Activated naive CD4-positive, alpha-beta T cell treated with anti-CD3 and anti-CD28 coated beads, Interleukin-2, amount 50 U/mL, for 72 hours (primary cell): ENCODE measurements around the gene RETREG2. TPM values are rescaled to one million over a fixed set of nuclear protein-coding genes. Genes with fewer than 3 reads are reported as not detected.
"Not testable (repeated sequence)": the region's sequence is repeated elsewhere in the genome, so short reads cannot be mapped to it uniquely, and the experiment has no call there.

Experiments
- ATAC-seq, 2 donors: fragments of 150-1000 bp; cut with Tn5 transposase; 2 replicates each; pipeline ENCODE4 v1.10.0; 2021; ENCODE audit warnings: mild to moderate bottlenecking in 2 of 2, moderate library complexity in 2 of 2
- DNase-seq, 2 donors: peaks; one replicate each; pipeline ENCODE4 v3.0.0; 2021 to 2022; ENCODE audit warnings: low spot score in 2 of 2
- H3K27ac Mint-ChIP-seq, 2 donors: one replicate each; pipeline ENCODE4 v1.8.0; 2022; ENCODE audit warnings: mild to moderate bottlenecking in 2 of 2, mixed read lengths in 2 of 2
- H3K36me3 Mint-ChIP-seq, 2 donors: one replicate each; pipeline ENCODE4 v1.8.0; 2022; ENCODE audit warnings: mixed read lengths in 2 of 2
- H3K9me3 Mint-ChIP-seq, 2 donors: one replicate each; pipeline ENCODE4 v1.8.0; 2022; ENCODE audit warnings: mixed read lengths in 2 of 2
- total RNA-seq, 2 donors: library from RNA; stranded (reverse); gene quantifications; one replicate each; pipeline ENCODE4 v1.2.3, GENCODE V29; 2022

RETREG2 gene
- total RNA-seq, 2 donors from 2014 or later: 93.0 to 120 TPM

DNA sequence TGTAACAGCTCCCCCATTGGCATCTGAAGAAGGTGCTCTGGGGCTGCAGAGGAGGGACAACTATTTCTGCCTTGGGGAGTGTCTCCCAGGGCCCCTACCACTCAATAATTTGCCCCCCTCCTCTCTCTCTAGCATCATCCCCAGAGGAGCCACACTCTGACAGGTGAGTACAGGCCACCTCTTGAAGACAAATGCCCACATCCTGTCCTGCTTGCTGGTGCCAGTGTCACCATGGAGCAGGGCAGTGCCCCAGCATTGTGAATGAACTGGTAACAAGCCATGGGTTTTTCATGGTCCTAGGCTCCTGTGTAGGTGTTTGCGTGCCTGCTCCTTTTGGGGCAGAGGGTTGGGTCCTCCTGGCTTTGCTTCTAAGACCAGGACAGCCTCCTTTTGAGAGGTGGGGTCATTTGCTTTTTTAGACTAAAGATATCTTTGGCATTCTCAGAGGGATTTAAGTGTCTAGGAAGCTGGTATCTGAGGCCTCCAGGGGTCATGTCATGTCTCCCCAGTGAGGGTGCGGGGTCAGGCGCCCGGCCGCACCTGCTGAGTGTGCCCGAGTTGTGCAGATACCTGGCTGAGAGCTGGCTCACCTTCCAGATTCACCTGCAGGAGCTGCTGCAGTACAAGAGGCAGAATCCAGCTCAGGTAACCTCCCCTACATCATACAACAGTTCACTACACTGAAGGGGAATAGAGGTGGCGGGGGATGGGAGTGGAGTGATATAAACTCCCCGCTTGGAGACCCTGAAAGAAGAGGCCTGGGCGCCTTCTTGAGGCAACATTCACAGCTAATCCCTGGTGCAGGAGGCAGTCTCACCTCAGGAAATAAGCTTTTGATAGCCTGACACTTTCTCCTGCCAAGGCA is 1.8 kb downstream of the RETREG2 start:
- Mint-ChIP-seq H3K27ac (peak overlapping the region; percentile 91 to 98), H3K9me3 (no peaks in the 10 kb centered on the region), H3K36me3 (peaks cover 37 to 40% of the 10 kb centered on the region in 2 donors)
- ATAC-seq: no peak
- peak in 1 of 2 donors; percentile 42 for DNase-seq

DNA sequence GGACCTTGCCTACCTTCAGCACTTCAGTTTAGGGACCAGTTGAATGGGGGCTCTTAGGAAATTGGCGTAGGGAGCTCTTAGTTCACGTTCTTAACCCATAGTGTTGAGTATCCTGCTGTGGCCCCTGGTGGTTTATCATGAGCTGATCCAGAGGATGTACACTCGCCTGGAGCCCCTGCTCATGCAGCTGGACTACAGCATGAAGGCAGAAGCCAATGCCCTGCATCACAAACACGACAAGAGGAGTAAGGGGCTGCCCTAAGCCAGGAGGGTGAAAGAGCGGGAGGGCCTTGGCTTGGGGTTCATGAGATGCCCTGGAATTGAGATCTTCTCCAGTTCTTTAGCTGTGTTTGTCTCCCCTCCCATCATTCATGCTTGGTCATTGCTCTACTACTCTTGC is 2.9 kb downstream of the RETREG2 start:
- DNase-seq: no peak

DNA sequence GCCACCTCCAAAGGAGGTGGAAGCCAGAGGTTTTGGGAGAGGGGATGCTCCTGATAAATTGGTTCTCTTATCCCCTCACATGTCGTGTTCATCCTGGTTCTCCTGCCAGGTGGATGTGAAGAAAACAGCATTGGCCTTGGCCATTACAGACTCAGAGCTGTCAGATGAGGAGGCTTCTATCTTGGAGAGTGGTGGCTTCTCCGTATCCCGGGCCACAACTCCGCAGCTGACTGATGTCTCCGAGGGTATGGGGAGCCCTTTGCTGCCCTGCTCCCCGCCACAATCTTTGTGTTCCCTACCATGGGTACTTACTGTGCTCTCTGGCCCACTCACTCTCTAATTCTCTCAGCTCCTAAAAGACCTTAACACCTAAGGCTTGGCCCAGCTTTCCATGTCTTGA is 3.5 kb downstream of the RETREG2 start:
- DNase-seq (no peak), ATAC-seq (no peak)
- H3K27ac Mint-ChIP-seq: peak overlapping the region in 1 of 2 donors; percentile 93
- no peaks in the 10 kb centered on the region for H3K9me3 Mint-ChIP-seq
- peaks cover 30 to 50% of the 10 kb centered on the region in 2 donors for H3K36me3 Mint-ChIP-seq

More for the DNA sequence above, 2.9 kb downstream of the RETREG2 start:
- no peak for ATAC-seq
- Mint-ChIP-seq H3K36me3 (peaks cover 33 to 48% of the 10 kb centered on the region in 2 donors), H3K27ac (peak overlapping the region; percentile 16 to 93), H3K9me3 (no peaks in the 10 kb centered on the region)

DNA sequence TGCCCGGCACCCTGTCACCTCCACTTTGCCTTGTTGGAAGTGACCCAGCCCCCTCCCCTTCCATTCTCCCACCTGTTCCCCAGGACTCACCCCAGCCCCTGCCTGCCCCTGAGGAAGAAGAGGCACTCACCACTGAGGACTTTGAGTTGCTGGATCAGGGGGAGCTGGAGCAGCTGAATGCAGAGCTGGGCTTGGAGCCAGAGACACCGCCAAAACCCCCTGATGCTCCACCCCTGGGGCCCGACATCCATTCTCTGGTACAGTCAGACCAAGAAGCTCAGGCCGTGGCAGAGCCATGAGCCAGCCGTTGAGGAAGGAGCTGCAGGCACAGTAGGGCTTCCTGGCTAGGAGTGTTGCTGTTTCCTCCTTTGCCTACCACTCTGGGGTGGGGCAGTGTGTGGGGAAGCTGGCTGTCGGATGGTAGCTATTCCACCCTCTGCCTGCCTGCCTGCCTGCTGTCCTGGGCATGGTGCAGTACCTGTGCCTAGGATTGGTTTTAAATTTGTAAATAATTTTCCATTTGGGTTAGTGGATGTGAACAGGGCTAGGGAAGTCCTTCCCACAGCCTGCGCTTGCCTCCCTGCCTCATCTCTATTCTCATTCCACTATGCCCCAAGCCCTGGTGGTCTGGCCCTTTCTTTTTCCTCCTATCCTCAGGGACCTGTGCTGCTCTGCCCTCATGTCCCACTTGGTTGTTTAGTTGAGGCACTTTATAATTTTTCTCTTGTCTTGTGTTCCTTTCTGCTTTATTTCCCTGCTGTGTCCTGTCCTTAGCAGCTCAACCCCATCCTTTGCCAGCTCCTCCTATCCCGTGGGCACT is 4.5 kb downstream of the RETREG2 start:
- Mint-ChIP-seq H3K9me3 (no peaks in the 10 kb centered on the region), H3K36me3 (peaks cover 23 to 44% of the 10 kb centered on the region in 2 donors), H3K27ac (peak overlapping the region; percentile 64 to 93)
- peak in 1 of 2 donors; percentile 21 for ATAC-seq
- DNase-seq: peak in 1 of 2 donors; percentile 23

DNA sequence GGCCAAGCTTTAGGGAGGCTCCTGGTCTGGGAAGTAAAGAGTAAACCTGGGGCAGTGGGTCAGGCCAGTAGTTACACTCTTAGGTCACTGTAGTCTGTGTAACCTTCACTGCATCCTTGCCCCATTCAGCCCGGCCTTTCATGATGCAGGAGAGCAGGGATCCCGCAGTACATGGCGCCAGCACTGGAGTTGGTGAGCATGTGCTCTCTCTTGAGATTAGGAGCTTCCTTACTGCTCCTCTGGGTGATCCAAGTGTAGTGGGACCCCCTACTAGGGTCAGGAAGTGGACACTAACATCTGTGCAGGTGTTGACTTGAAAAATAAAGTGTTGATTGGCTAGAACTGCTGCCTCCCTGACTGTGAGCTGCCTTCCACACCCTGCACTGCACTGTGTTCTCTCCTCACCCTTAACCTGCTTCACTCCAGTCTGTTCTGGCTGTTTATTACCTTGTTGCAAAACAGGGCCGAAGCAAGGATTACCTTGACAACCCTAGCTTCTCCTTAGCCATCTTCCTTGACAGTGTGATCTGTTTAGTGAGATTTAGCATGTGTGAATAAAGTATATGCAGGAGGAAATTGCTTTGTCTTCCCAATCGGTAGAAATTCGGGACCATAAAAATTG is 5.2 kb downstream of the RETREG2 start:
- peak overlapping the region; percentile 64 to 88 for H3K27ac Mint-ChIP-seq
- DNase-seq (no peak), ATAC-seq (no peak)
- no peaks in the 10 kb centered on the region for H3K9me3 Mint-ChIP-seq
- H3K36me3 Mint-ChIP-seq: peaks cover 20 to 41% of the 10 kb centered on the region in 2 donors

DNA sequence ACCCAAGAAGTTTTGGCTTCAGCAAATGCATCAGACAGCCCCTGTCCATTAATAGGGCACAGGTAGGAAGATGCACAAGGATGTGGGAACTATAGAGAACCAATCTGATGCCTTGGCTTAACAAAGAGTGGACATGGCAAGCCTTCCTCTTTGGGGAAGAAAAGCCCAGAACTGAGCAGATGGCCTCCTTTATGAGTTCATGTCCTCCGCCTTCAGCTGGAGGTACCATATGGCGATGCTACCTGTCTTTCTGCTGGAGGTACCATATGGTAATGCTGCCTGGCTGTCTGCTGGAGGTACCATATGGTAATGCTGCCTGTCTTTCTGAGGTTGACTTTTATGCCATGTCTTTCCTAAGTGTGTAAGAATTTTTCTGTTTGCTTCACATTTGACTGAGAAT is 6.0 kb downstream of the RETREG2 start:
- DNase-seq (no peak), ATAC-seq (no peak)
- Mint-ChIP-seq H3K36me3 (peaks cover 13 to 34% of the 10 kb centered on the region in 2 donors), H3K9me3 (no peaks in the 10 kb centered on the region), H3K27ac (no peak overlapping the region)

DNA sequence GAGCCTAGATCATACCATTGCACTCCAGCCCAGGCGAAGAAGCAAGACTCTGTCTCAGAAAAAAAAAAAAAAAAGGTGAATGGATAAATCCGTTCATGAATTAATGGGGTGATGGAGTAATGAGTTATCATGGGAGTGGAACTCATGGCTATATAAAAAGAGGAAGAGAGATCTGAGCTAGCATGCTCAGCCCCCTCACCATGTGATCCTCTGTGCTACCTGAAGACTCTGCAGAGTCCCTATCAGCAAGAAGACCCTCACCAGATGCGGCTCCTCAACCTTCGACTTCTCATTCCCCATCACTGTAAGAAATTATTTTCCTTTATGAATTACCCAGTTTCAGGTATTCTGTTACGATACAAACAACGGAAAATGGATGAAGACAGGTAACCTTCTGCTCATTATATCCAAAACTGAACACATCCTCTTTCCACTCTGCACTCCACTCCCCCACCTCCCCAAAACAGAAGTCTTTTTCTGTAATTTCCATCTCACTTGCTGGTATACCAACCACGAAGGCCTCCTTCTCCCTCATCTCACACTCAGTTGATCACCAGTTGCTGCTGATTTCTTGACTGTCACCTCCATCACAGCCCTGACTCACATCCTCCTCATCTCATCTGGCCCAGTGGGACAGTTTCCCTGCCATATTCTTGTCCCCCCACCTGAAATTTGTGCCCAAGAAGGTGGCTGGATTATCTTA is 8.8 kb downstream of the RETREG2 start:
- DNase-seq: peak; percentile 19 to 51
- no peaks in the 10 kb centered on the region for H3K9me3 Mint-ChIP-seq
- ATAC-seq: peak; percentile 94 to 96
- H3K36me3 Mint-ChIP-seq: peaks cover 5 to 16% of the 10 kb centered on the region in 2 donors
- H3K27ac Mint-ChIP-seq: peak overlapping the region; percentile 38 to 58

DNA sequence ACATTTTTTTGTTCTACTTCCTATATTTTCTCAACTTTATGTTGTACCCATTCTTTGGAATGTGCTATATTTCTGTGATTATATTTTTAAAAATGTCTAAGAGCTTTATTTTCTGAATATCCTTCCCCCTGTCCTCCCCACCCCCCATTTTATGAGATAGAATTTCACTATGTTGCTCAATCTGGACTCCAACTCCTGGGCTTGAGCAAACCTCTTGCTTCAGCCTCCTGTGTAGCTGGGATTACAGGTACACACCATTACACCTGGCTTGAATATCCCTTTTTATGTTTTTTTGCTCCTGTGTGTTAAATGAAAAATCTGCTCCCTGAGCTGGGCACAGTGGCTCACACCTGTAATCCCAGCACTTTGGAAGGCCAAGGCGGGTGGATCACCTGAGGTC is 19.3 kb downstream of the RETREG2 start:
- peaks cover 0 to 7% of the 10 kb centered on the region in 2 donors for H3K36me3 Mint-ChIP-seq
- no peak overlapping the region for H3K27ac Mint-ChIP-seq
- DNase-seq (no peak), ATAC-seq (no peak)
- no peaks in the 10 kb centered on the region for H3K9me3 Mint-ChIP-seq

DNA sequence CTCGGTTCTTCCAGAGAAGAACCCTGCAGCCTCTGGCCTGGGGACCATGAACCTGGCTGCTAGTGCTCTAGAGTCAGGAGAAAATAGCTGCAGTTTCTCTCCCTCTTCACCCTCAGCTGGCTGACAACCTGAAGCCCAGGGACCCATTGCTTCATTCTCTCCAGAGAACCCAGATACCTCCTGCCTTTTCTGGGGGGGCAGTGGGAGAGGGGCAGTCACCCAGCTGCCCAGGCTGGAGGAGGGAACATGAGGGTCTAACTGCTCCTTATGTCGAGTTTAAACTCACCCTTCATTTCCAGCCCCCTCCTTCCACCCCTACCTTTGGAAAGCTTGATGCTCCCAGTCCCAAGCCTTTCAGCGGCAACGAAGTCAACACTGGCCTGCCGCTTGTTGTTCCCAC is 20.9 kb downstream of the RETREG2 start:
- DNase-seq: no peak
- H3K27ac Mint-ChIP-seq: no peak overlapping the region

DNA sequence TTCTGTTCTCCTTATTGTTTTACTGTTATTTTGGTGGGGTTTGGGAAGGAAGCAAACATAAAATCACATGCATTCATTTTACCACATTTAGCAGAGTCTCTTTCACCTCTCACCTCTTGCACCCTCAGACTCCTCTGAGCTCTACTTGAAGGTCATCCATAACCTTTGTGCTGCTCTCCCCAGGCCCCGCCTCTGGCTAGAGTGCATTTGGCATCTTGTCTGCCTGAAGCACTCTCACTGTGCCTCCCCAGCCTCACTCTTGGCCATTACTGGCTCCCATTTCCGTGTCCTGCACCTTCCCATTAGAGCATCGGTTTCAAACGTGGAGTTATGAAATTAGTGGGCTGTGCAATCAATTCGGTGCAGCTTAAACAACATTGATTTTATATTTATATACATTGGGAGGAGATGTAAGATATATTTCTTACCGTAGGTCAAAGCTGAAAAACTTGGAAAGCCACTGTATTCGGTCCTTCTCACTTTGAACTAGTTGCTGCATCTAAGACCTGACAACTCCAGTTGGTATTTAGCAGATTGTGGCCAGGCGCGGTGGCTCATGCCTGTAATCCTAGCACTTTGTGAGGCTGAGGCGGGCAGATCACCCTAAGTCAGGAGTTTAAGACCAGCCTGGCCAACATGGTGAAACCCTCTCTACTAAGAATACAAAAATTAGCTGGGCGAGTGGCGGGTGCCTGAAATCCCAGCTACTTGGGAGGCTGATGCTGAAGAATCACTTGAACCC is 21.6 kb downstream of the RETREG2 start:
- Mint-ChIP-seq H3K36me3 (peaks cover 0 to 12% of the 10 kb centered on the region in 2 donors), H3K9me3 (peaks cover 0 to 4% of the 10 kb centered on the region in 2 donors), H3K27ac (no peak overlapping the region)
- DNase-seq (no peak), ATAC-seq (peak in 1 of 2 donors; percentile 37)

More for the DNA sequence above, 20.9 kb downstream of the RETREG2 start:
- ATAC-seq: peak in 1 of 2 donors; percentile 18
- Mint-ChIP-seq H3K36me3 (peaks cover 0 to 7% of the 10 kb centered on the region in 2 donors), H3K9me3 (no peaks in the 10 kb centered on the region)

DNA sequence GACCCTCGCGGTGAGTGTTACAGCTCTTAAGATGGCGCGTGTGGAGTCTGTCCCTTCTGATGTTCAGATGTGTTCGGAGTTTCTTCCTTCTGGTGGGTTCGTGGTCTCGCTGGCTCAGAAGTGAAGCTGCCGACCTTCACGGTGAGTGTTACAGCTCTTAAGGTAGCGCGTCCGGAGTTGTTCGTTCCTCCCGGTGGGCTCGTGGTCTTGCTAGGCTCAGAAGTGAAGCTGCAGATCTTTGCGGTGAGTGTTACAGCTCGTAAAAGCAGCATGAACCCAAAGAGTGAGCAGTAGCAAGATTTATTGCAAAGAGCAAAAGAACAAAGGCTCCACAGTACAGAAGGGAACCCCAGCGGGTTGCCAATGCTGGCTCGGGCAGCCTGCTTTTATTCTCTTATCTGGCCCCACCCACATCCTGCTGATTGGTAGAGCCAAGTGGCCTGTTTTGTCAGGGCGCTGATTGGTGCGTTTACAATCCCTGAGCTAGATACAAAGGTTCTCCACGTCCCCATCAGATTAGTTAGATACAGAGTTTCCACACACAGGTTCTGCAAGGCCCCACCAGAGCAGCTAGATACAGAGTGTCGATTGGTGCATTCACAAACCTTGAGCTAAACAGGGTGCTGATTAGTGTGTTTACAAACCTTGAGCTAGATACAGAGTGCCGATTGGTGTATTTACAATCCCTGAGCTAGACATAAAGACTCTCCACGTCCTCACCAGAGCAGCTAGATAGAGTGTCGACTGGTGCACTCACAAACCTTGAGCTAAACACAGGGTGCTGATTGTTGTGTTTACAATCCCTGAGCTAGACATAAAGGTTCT is 22.6 kb downstream of the RETREG2 start:
- Mint-ChIP-seq H3K36me3 (peaks cover 0 to 15% of the 10 kb centered on the region in 2 donors), H3K27ac (peak overlapping the region; percentile 54 to 76)
- not testable (repeated sequence) for DNase-seq

DNA sequence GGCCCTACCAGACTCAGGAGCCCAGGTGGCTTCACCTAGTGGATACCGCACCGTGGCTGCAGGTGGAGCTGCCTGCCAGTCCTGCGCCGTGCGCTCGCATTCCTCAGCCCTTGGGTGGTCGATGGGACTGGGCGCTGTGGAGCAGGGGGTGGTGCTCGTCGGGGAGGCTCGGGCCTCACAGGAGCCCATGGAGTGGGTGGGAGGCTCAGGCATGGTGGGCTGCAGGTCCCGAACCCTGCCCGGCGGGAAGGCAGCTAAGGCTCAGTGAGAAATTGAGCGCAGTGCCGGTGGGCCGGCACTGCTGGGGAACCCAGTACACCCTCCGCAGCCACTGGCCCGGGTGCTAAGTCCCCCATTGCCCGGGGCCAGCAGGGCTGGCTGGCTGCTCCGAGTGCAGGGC is 23.3 kb downstream of the RETREG2 start:
- ATAC-seq, H3K9me3 Mint-ChIP-seq, DNase-seq: not testable (repeated sequence)
- Mint-ChIP-seq H3K27ac (peak overlapping the region in 1 of 2 donors; percentile 54), H3K36me3 (peaks cover 0 to 15% of the 10 kb centered on the region in 2 donors)

More for the DNA sequence above, 22.6 kb downstream of the RETREG2 start:
- not testable (repeated sequence) for H3K9me3 Mint-ChIP-seq, ATAC-seq

DNA sequence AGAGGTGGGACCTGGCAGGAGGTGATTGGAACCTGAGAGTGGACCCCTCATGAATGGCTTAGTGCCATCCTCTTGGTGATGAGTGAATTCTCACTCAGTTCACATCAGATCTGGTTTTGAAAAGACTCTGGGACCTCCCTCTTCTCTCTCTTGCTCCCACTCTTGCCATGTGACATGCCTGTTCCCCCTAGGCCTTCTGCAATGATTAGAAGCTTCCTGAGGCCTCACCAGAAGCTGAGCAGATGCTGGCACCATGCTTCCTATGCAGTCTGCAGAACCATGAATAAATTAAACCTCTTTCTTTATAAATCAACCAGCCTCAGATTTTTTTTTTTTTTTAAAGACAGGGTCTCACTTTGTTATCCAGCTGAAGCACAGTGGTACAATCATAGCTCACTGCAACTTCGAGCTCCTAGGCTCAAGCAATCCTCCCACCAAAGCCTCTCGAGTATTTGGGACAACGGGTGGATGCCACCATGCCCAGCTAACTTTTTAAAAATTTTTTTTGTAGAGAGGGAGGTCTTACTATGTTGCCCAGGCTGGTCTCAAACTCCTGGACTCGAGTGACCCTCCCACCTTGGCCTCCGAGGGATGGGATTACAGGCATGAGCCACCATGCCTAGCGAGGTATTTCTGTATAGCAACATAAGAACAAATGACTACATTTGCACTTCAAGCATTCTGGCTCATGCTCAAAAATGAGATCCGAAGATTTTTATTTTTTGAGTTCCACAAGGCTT is 26.5 kb downstream of the RETREG2 start:
- DNase-seq: no peak

DNA sequence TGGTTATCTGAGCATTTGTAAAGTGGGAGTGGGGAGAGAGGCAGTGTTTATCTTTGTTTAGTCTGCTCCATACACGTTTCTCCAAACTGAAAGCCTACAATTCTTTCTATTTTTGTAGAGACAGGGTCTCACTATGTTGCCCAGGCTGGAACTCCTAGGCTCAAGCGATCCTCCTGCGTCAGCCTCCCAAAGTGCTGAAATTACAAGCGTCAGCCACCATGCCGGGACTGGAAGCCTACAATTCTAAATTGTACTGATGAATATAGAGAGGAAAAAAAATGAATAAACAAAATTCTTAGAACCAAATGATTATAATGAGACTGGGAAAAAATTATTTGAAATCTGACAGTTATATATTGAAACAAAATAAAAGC is 27.1 kb downstream of the RETREG2 start:
- Mint-ChIP-seq H3K36me3 (peaks cover 0 to 15% of the 10 kb centered on the region in 2 donors), H3K27ac (no peak overlapping the region), H3K9me3 (peaks cover 0 to 4% of the 10 kb centered on the region in 2 donors)
- DNase-seq (no peak), ATAC-seq (no peak)

More for the DNA sequence above, 26.5 kb downstream of the RETREG2 start:
- Mint-ChIP-seq H3K27ac (no peak overlapping the region), H3K9me3 (peaks cover 0 to 4% of the 10 kb centered on the region in 2 donors), H3K36me3 (peaks cover 0 to 15% of the 10 kb centered on the region in 2 donors)
- no peak for ATAC-seq
